Mesenchymal stem cell (in vitro differentiated cells and primary cell): ENCODE results near the gene MAP4K4.

Experiments
- DNase-seq: peaks from one replicate; pipeline ENCODE4 v3.0.0-alpha.2; 2013
- H2AFZ ChIP-seq: one replicate; pipeline ENCODE4 v1.6.1; 2013; ENCODE audit warnings: low read depth, mild to moderate bottlenecking, control low read depth, inconsistent platforms, low read length, moderate library complexity
- H2AK5ac ChIP-seq: 2 replicates; pipeline ENCODE4 v1.6.1; 2013; ENCODE audit warnings: low read length, moderate library complexity, mild to moderate bottlenecking, inconsistent platforms; ENCODE audit not compliant: severe bottlenecking
- H2BK120ac ChIP-seq: one replicate; pipeline ENCODE4 v1.6.1; 2013; ENCODE audit warnings: low read depth, mild to moderate bottlenecking, inconsistent platforms, low read length, moderate library complexity
- H2BK12ac ChIP-seq, 2 experiments: one replicate each; pipeline ENCODE4 v1.6.1; 2013; ENCODE audit warnings: inconsistent platforms in 2 of 2, low read length in 2 of 2, mild to moderate bottlenecking in 2 of 2, moderate library complexity in 2 of 2, control low read depth in 1 of 2
- H2BK15ac ChIP-seq: one replicate; pipeline ENCODE4 v1.6.1; 2013; ENCODE audit warnings: mild to moderate bottlenecking, low read depth, inconsistent platforms; ENCODE audit not compliant: poor library complexity, severe bottlenecking
- H2BK5ac ChIP-seq: 2 replicates; pipeline ENCODE4 v1.6.1; 2013; ENCODE audit warnings: low read depth, mild to moderate bottlenecking, low read length, control low read depth, inconsistent platforms; ENCODE audit not compliant: poor library complexity, severe bottlenecking
- H3K14ac ChIP-seq, 2 experiments: one replicate each; pipeline ENCODE4 v1.6.1; 2013; ENCODE audit warnings: inconsistent platforms in 2 of 2, low read length in 2 of 2, control low read depth in 1 of 2, mild to moderate bottlenecking in 1 of 2, moderate library complexity in 1 of 2
- H3K18ac ChIP-seq, 2 experiments: one replicate each; pipeline ENCODE4 v1.6.1; 2013; ENCODE audit warnings: inconsistent platforms in 2 of 2, low read length in 2 of 2, control low read depth in 1 of 2, low read depth in 1 of 2, mild to moderate bottlenecking in 1 of 2
- H3K23ac ChIP-seq, 2 experiments: one replicate each; pipeline ENCODE4 v1.6.1; 2013; ENCODE audit warnings: inconsistent platforms in 2 of 2, low read length in 2 of 2, mild to moderate bottlenecking in 2 of 2, moderate library complexity in 2 of 2, control low read depth in 1 of 2
- H3K27ac ChIP-seq: 2 replicates; pipeline ENCODE4 v1.5.1; 2013; ENCODE audit warnings: mild to moderate bottlenecking, moderate library complexity, low read length, control low read depth, inconsistent platforms; ENCODE audit not compliant: poor library complexity, severe bottlenecking
- H3K27me3 ChIP-seq, 2 experiments: 2 replicates each; pipeline versions ENCODE4 v1.6.1 to v1.7.0; 2013; ENCODE audit warnings: low read length in 2 of 2, mild to moderate bottlenecking in 2 of 2, moderate library complexity in 2 of 2, control low read depth in 1 of 2, inconsistent platforms in 1 of 2; ENCODE audit not compliant: control insufficient read depth in 1 of 2, insufficient read depth in 1 of 2
- H3K36me3 ChIP-seq, 2 experiments: 2 replicates each; pipeline versions ENCODE4 v1.6.1 to v1.7.0; 2013; ENCODE audit warnings: low read length in 2 of 2, control low read depth in 1 of 2, inconsistent platforms in 1 of 2, low read depth in 1 of 2, mild to moderate bottlenecking in 1 of 2; ENCODE audit not compliant: insufficient read depth in 2 of 2, control insufficient read depth in 1 of 2
- H3K4ac ChIP-seq, 2 experiments: one replicate each; pipeline ENCODE4 v1.6.1; 2013; ENCODE audit warnings: inconsistent platforms in 2 of 2, low read length in 2 of 2, mild to moderate bottlenecking in 2 of 2, moderate library complexity in 2 of 2, control low read depth in 1 of 2, low read depth in 1 of 2
- H3K4me1 ChIP-seq: 2 replicates; pipeline ENCODE4 v1.6.1; 2013; ENCODE audit warnings: low read depth, low read length, control low read depth; ENCODE audit not compliant: control insufficient read depth, insufficient read depth
- H3K4me2 ChIP-seq: 2 replicates; pipeline ENCODE4 v1.6.1; 2013; ENCODE audit warnings: low read length, mild to moderate bottlenecking, inconsistent platforms; ENCODE audit not compliant: poor library complexity, severe bottlenecking
- H3K4me3 ChIP-seq, 2 experiments: 2 replicates each; pipeline versions ENCODE4 v1.5.1 to v1.7.0; 2013; ENCODE audit warnings: low read length in 2 of 2, mild to moderate bottlenecking in 2 of 2, control low read depth in 1 of 2, low read depth in 1 of 2; ENCODE audit not compliant: insufficient read depth in 1 of 2
- H3K79me1 ChIP-seq: replicated peaks from 2 replicates; pipeline ENCODE4 v1.6.1; 2013; ENCODE audit warnings: mild to moderate bottlenecking, control low read depth, low read length, inconsistent platforms; ENCODE audit not compliant: poor library complexity, severe bottlenecking
- H3K9ac ChIP-seq: 2 replicates; pipeline ENCODE4 v1.7.0; 2013; ENCODE audit warnings: mild to moderate bottlenecking, low read length, moderate library complexity
- H3K9me3 ChIP-seq: 2 replicates; pipeline ENCODE4 v1.7.0; 2013; ENCODE audit warnings: mild to moderate bottlenecking, low read length; ENCODE audit not compliant: control insufficient read depth
- H4K8ac ChIP-seq: one replicate; pipeline ENCODE4 v1.6.1; 2013; ENCODE audit warnings: inconsistent platforms, mild to moderate bottlenecking, low read length, moderate library complexity
- H4K91ac ChIP-seq: one replicate; pipeline ENCODE4 v1.6.1; 2013; ENCODE audit warnings: mild to moderate bottlenecking, low read length, inconsistent platforms
- WGBS: methylation state at CpG from one replicate; pipeline ENCODE4 v1.1.7; 2013; ENCODE audit warnings: mixed read lengths; 5-methylcytosine and 5-hydroxymethylcytosine counted together

The MAP4K4 gene

DNA sequence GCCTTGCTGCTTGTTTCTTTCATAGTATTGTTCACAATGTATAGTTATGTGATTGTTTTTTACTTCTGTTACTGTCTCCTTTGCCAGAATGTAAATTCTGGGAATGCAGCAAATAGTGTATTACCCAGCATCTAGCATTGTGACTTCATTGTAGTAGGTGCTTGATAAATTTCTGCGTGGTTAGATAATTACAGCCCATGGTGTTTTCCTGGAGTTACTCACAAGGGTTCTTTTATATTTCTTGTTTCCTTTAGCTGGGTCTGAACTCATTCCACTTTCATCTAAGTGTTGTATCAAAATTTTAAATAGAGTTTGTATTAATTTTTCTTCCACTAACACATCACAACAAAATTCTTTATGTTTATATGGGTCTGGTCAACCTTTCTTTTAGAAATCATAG is 132.6 kb downstream of the MAP4K4 start:
- H4K8ac ChIP-seq: no peak overlapping the region
- H2AK5ac ChIP-seq: peak overlapping the region; percentile 59
- no peak overlapping the region for H2BK5ac ChIP-seq
- no peak overlapping the region for H3K18ac ChIP-seq
- H3K14ac ChIP-seq: no peak overlapping the region
- H2BK12ac ChIP-seq: no peak overlapping the region
- H3K23ac ChIP-seq: no peak overlapping the region
- no peak overlapping the region for H2BK15ac ChIP-seq
- peak overlapping the region; percentile 43 for H3K27ac ChIP-seq
- H3K9ac ChIP-seq: peak overlapping the region; percentile 63
- no peaks in the 10 kb centered on the region for H3K27me3 ChIP-seq
- H3K4me1 ChIP-seq: peaks cover 14% of the 10 kb centered on the region
- H3K4me3 ChIP-seq: no peak overlapping the region
- H3K4ac ChIP-seq: no peak overlapping the region
- no peak overlapping the region for H2BK120ac ChIP-seq
- WGBS: 0% methylated on average over 1 of the region's 1 CpG
- no peak for DNase-seq
- H4K91ac ChIP-seq: no peak overlapping the region
- peaks cover 8% of the 10 kb centered on the region for H3K79me1 ChIP-seq
- peaks cover 16 to 97% of the 10 kb centered on the region in 2 experiments for H3K36me3 ChIP-seq
- no peak overlapping the region for H2AFZ ChIP-seq
- no peak overlapping the region for H3K4me2 ChIP-seq
- no peaks in the 10 kb centered on the region for H3K9me3 ChIP-seq

DNA sequence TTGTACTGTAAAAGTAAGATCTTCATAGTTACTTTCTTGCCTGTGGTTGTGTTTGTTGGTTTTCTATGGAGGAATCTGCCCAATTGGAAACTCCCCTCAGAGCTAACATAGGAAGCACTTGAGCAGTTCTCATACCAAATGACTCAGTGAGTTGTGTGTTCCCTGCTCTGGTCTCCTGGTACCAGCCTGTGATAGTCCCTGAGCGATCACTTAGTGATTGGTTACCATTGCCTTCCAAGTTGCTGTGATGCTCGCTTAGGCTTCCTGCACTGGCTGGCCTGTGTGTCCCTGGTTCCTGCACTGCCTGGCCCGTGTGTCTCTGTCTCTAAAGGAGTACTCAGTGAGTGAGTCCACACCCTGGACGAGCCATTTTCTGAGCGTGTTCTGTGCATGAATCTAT is 133.0 kb downstream of the MAP4K4 start:
- peak overlapping the region; percentile 7 for H2AK5ac ChIP-seq
- no peak overlapping the region for H4K91ac ChIP-seq
- peak overlapping the region; percentile 54 for H3K27ac ChIP-seq
- peak overlapping the region; percentile 5 for H2BK15ac ChIP-seq
- H3K14ac ChIP-seq: peak overlapping the region in 1 of 2 experiments; percentile 35
- H3K36me3 ChIP-seq: peaks cover 16 to 97% of the 10 kb centered on the region in 2 experiments
- no peak overlapping the region for H2AFZ ChIP-seq
- H3K4ac ChIP-seq: no peak overlapping the region
- peak overlapping the region in 1 of 2 experiments; percentile 21 for H2BK12ac ChIP-seq
- H3K4me2 ChIP-seq: no peak overlapping the region
- no peak overlapping the region for H4K8ac ChIP-seq
- no peak overlapping the region for H2BK120ac ChIP-seq
- no peaks in the 10 kb centered on the region for H3K9me3 ChIP-seq
- WGBS: 61% methylated on average over 5 of the region's 5 CpGs
- peak overlapping the region; percentile 63 for H3K9ac ChIP-seq
- peak overlapping the region in 1 of 2 experiments; percentile 13 for H3K18ac ChIP-seq
- DNase-seq: peak; percentile 97
- peaks cover 14% of the 10 kb centered on the region for H3K4me1 ChIP-seq
- H3K27me3 ChIP-seq: no peaks in the 10 kb centered on the region
- H3K79me1 ChIP-seq: peaks cover 8% of the 10 kb centered on the region
- H3K4me3 ChIP-seq: no peak overlapping the region
- H2BK5ac ChIP-seq: no peak overlapping the region
- no peak overlapping the region for H3K23ac ChIP-seq

DNA sequence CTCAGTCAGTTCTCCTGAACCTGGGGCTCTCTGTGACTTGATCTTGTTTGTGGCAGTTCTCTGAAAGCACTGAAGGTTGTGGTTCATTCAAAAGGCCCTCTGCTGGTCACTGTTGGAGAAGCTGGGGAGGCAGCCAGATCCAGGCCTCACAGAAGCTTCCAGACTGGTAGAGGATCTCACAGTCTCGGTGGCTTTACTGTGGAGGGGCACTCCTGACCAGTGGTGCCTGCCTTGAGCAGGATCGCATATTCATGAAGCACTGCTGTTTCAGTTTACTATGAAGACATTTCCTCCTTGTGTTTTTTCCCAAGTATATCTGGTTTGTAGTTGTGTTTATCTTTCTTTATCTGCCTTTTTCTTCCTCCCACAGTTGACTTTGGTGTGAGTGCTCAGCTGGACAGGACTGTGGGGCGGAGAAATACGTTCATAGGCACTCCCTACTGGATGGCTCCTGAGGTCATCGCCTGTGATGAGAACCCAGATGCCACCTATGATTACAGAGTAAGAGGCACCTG is 133.9 kb downstream of the MAP4K4 start:
- Histone ChIP-seq H3K79me1 (peaks cover 10% of the 10 kb centered on the region), H3K18ac (no peak overlapping the region), H2BK12ac (no peak overlapping the region), H3K4me1 (peaks cover 14% of the 10 kb centered on the region), H3K27ac (peak overlapping the region; percentile 61), H2BK120ac (no peak overlapping the region), H3K9me3 (no peaks in the 10 kb centered on the region), H2BK15ac (peak overlapping the region; percentile 5), H4K91ac (peak overlapping the region; percentile 41), H3K23ac (no peak overlapping the region), H3K14ac (no peak overlapping the region), H3K4ac (no peak overlapping the region), H3K9ac (peak overlapping the region; percentile 63), H3K27me3 (no peaks in the 10 kb centered on the region), H4K8ac (peak overlapping the region; percentile 56), H2AFZ (no peak overlapping the region), H3K4me3 (no peak overlapping the region), H2BK5ac (no peak overlapping the region), H3K4me2 (no peak overlapping the region), H2AK5ac (peak overlapping the region; percentile 64), H3K36me3 (peaks cover 20 to 97% of the 10 kb centered on the region in 2 experiments)
- peak; percentile 90 for DNase-seq
- 66% methylated on average over 4 of the region's 5 CpGs for WGBS

DNA sequence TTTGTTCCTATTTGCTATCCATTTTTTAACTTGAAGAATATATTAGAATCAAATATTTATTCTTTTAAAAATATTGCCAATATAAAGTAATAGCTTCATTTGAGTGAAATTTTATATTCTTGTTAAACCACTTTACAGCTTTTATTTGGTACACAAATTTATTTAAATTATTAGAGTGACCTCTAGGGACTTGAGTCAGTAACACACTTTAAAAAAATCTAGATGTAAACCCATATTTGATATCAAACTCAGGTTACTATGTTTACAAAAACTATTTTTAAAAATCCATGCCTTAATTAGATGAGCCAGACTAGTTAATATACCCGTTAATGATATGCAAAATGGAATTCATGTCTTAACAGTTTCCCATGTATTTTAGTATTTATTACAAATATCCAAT is 134.6 kb downstream of the MAP4K4 start:
- no peak for DNase-seq
- Histone ChIP-seq H3K79me1 (peaks cover 14% of the 10 kb centered on the region), H2AK5ac (no peak overlapping the region), H2BK5ac (no peak overlapping the region), H3K23ac (no peak overlapping the region), H3K27ac (no peak overlapping the region), H3K18ac (no peak overlapping the region), H3K4me2 (no peak overlapping the region), H2BK120ac (no peak overlapping the region), H3K36me3 (peaks cover 20 to 97% of the 10 kb centered on the region in 2 experiments), H3K4me3 (no peak overlapping the region), H3K9me3 (no peaks in the 10 kb centered on the region), H2BK12ac (no peak overlapping the region), H3K27me3 (no peaks in the 10 kb centered on the region), H3K14ac (no peak overlapping the region), H2BK15ac (no peak overlapping the region), H3K4ac (no peak overlapping the region), H2AFZ (no peak overlapping the region), H4K8ac (no peak overlapping the region), H3K9ac (no peak overlapping the region), H4K91ac (no peak overlapping the region), H3K4me1 (peaks cover 14% of the 10 kb centered on the region)
- WGBS: no CpG with 5 or more reads among the region's 1 CpG
